DMS 273 (cell line): ENCODE data around the gene TPBGL.

ENCODE experiments used
- DNase-seq: peaks from one replicate; lab custom pipeline; 2025; ENCODE audit not compliant: unreplicated experiment; lab: John Stamatoyannopoulos, UW

TPBGL gene

DNA sequence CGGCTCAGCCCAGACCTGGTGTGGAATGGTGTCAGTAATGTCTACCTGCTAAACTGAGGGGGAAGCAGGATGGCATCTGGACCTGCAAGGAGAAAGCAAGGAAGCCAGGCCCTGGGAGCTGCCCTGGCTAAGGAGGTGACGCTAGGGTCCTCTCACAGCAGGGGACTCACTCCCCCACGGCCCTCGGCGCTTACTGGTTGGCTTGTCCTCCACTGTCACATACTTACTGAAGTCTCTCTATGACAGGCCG, 48.9 kb downstream of the TPBGL start:
- no peak for DNase-seq

DNA sequence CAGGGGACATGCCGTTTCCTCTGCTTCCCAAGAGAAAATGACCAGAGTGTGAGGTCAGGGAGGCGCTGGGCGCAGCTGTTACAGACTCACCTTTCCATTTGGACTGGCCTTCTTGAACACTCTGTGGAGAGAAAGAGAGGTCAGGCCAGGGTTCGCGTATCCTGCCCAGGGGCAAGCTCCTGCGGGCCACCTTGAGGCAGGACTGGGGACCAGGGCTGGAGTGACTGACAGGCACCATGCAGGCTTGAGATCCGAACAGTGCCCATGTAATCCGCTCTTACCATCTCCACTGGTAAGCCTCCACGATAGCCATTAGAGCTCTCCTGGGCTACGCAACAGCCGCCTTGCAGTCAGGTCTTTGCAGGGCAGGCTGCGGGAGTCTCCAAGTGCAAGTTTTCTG, 49.3 kb downstream of the TPBGL start:
- DNase-seq = no peak

- no peak for DNase-seq
These were observed 51.2 kb downstream of the TPBGL start for GRCh38 chr11:75291741-75292140.

- DNase-seq = no peak
These were observed 52.4 kb downstream of the TPBGL start for GRCh38 chr11:75292943-75293342.
